Endothelial cell of hepatic sinusoid (primary cell): ENCODE measurements around the gene SH3RF1.

Experiments
- in situ Hi-C: cut with HindIII; loops from 2 replicates; pipeline ENCODE4 v1.10.0; 2017; ENCODE audit warnings: low sequenced_read_pairs

Gene SH3RF1

GRCh38 chr4:169080981-169081380 lies 189.8 kb downstream of the SH3RF1 start:
- in situ Hi-C loops: no loop called here

GRCh38 chr4:169079942-169080827 lies 190.6 kb downstream of the SH3RF1 start:
- in situ Hi-C loops: no loop called here

GRCh38 chr4:169074117-169074516 lies 196.6 kb downstream of the SH3RF1 start:
- in situ Hi-C loops: loop anchor here (5.0 kb wide), 1 partner anchor 33 kb away; no protein-coding TSS in a partner anchor

- in situ Hi-C loops: loop anchor here (5.0 kb wide), 1 partner anchor 36 kb away; no protein-coding TSS in a partner anchor
Measured at GRCh38 chr4:169071747-169072146, 199.0 kb downstream of the SH3RF1 start.

- in situ Hi-C loops: loop anchor here (5.0 kb wide), 1 partner anchor 36 kb away; no protein-coding TSS in a partner anchor
Measured at GRCh38 chr4:169070895-169071218, 199.9 kb downstream of the SH3RF1 start.

GRCh38 chr4:169070071-169070894 lies 200.5 kb downstream of the SH3RF1 start:
- in situ Hi-C loops: loop anchor here (5.0 kb wide), 1 partner anchor 37 kb away; no protein-coding TSS in a partner anchor

GRCh38 chr4:169068423-169068822 lies 202.3 kb downstream of the SH3RF1 start:
- in situ Hi-C loops: no loop called here

GRCh38 chr4:169066934-169067333 lies 203.8 kb downstream of the SH3RF1 start:
- in situ Hi-C loops: no loop called here

- in situ Hi-C loops: no loop called here
Measured at GRCh38 chr4:169064296-169064695, 206.5 kb downstream of the SH3RF1 start.

GRCh38 chr4:169063441-169063840 lies 207.3 kb downstream of the SH3RF1 start:
- in situ Hi-C loops: no loop called here

GRCh38 chr4:169062897-169063244 lies 207.9 kb downstream of the SH3RF1 start:
- in situ Hi-C loops: no loop called here

GRCh38 chr4:169061386-169061785 lies 209.4 kb downstream of the SH3RF1 start:
- in situ Hi-C loops: no loop called here

GRCh38 chr4:169060391-169061091 lies 210.2 kb downstream of the SH3RF1 start:
- in situ Hi-C loops: no loop called here

GRCh38 chr4:169059306-169060211 lies 211.2 kb downstream of the SH3RF1 start:
- in situ Hi-C loops: no loop called here

- in situ Hi-C loops: no loop called here
Measured at GRCh38 chr4:169058312-169058711, 212.4 kb downstream of the SH3RF1 start.

GRCh38 chr4:169054879-169055278 lies 215.9 kb downstream of the SH3RF1 start:
- in situ Hi-C loops: no loop called here

- in situ Hi-C loops: no loop called here
Measured at GRCh38 chr4:169052594-169052945, 218.2 kb downstream of the SH3RF1 start.

GRCh38 chr4:169051761-169052593 lies 218.8 kb downstream of the SH3RF1 start:
- in situ Hi-C loops: no loop called here
